GM23248 (cell line): ENCODE measurements around the gene LIPF. TPM values are rescaled to one million over a fixed set of nuclear protein-coding genes. Genes with fewer than 3 reads are reported as not detected.
"Not testable (repeated sequence)": the region's sequence is repeated elsewhere in the genome, so short reads cannot be mapped to it uniquely, and the experiment has no call there.

Experiments used
- DNase-seq: peaks from one replicate; pipeline ENCODE4 v3.0.0-alpha.2; 2015
- H2AFZ ChIP-seq: fragments of 200-600 bp; sonication (generic); 2 replicates; pipeline ENCODE4 v1.6.1; 2016; ENCODE audit warnings: antibody characterized with exemption
- H3F3A ChIP-seq: fragments of 200-600 bp; sonication (generic); 2 replicates; pipeline ENCODE4 v1.6.1; 2016; ENCODE audit warnings: mild to moderate bottlenecking, antibody characterized with exemption, mixed run types; ENCODE audit not compliant: insufficient read depth
- H3K27ac ChIP-seq: fragments of 200-600 bp; sonication (generic); 2 replicates; pipeline ENCODE4 v1.5.1; 2016; ENCODE audit warnings: mild to moderate bottlenecking
- H3K27me3 ChIP-seq: fragments of 200-600 bp; sonication (generic); replicated peaks from 2 replicates; pipeline ENCODE4 v1.6.1; 2016; ENCODE audit warnings: mild to moderate bottlenecking; ENCODE audit not compliant: insufficient read depth
- H3K36me3 ChIP-seq: fragments of 200-600 bp; sonication (generic); 2 replicates; pipeline ENCODE4 v1.6.1; 2016; ENCODE audit warnings: low read depth, mild to moderate bottlenecking
- H3K4me1 ChIP-seq: fragments of 200-600 bp; sonication (generic); 2 replicates; pipeline ENCODE4 v1.6.1; 2016; ENCODE audit warnings: mild to moderate bottlenecking; ENCODE audit not compliant: insufficient read depth
- H3K4me2 ChIP-seq: fragments of 200-600 bp; sonication (generic); one replicate; pipeline ENCODE4 v1.6.1; 2016; ENCODE audit warnings: mild to moderate bottlenecking; ENCODE audit not compliant: unreplicated experiment
- H3K4me3 ChIP-seq: fragments of 200-600 bp; sonication (generic); 2 replicates; pipeline ENCODE4 v1.5.1; 2016; ENCODE audit warnings: mild to moderate bottlenecking
- H3K79me2 ChIP-seq: fragments of 200-600 bp; sonication (generic); 2 replicates; pipeline ENCODE4 v1.6.1; 2016; ENCODE audit warnings: mild to moderate bottlenecking; ENCODE audit not compliant: insufficient read depth
- H3K9ac ChIP-seq: fragments of 200-600 bp; sonication (generic); 2 replicates; pipeline ENCODE4 v1.6.1; 2016; ENCODE audit warnings: mild to moderate bottlenecking
- H3K9me2 ChIP-seq: fragments of 200-600 bp; sonication (generic); 2 replicates; pipeline ENCODE4 v1.6.1; 2016; ENCODE audit warnings: mixed run types, mild to moderate bottlenecking, moderate library complexity; ENCODE audit not compliant: insufficient read depth
- H3K9me3 ChIP-seq: fragments of 200-600 bp; sonication (generic); one replicate; pipeline ENCODE4 v1.6.1; 2017; ENCODE audit warnings: low read depth
- H4K20me1 ChIP-seq: fragments of 200-600 bp; sonication (generic); 2 replicates; pipeline ENCODE4 v1.6.0; 2016; ENCODE audit not compliant: insufficient read depth
- EZH2 ChIP-seq: fragments of 200-600 bp; sonication (generic); IDR thresholded peaks from 2 replicates; pipeline ENCODE4 v1.6.1; 2018; ENCODE audit warnings: antibody characterized with exemption, mild to moderate bottlenecking; ENCODE audit not compliant: insufficient read depth, poor library complexity, severe bottlenecking
- EZH2phosphoT487 ChIP-seq: fragments of 200-600 bp; sonication (generic); IDR thresholded peaks from 2 replicates; pipeline ENCODE4 v1.6.1; 2018; ENCODE audit warnings: antibody characterized with exemption, moderate library complexity, mild to moderate bottlenecking, low read depth; ENCODE audit not compliant: insufficient read depth
- WGBS, 2 experiments: methylation state at CpG; one replicate each; pipeline ENCODE4 v1.1.6; 2015 to 2017; ENCODE audit warnings: low lambda C conversion rate in 2 of 2, low coverage in 1 of 2; ENCODE audit errors: missing lambda C conversion rate in 2 of 2; 5-methylcytosine and 5-hydroxymethylcytosine counted together
- in situ Hi-C: fragments of 300-500 bp; cut with MboI; formaldehyde crosslinking; loops from 2 replicates; pipeline ENCODE4 v1.15.0; 2020
- polyA plus RNA-seq: library from polyadenylated mRNA; unstranded; fragments of >200 nt; fragmentation: Nextera tagmentation; extraction: Ambion mirVana; gene quantifications from 2 replicates; pipeline ENCODE4 v1.2.1, GENCODE V29; 2016
- total RNA-seq: library from RNA; depleted of rRNA; stranded (reverse); fragments of >200 nt; shearing (Covaris generic); gene quantifications from 2 replicates; pipeline ENCODE4 v1.2.3, GENCODE V29; 2014

Gene LIPF
- total and polyA plus RNA-seq, 2 experiments from 2014 or later: not detected

- Histone ChIP-seq H3K9me2 (no peaks in the 10 kb centered on the region), H2AFZ (no peak overlapping the region), H3F3A (no peaks in the 10 kb centered on the region), H3K27me3 (peaks cover 12% of the 10 kb centered on the region), H3K4me1 (no peaks in the 10 kb centered on the region), H3K4me3 (no peak overlapping the region), H3K79me2 (no peaks in the 10 kb centered on the region), H3K36me3 (no peaks in the 10 kb centered on the region), H3K27ac (no peak overlapping the region), H3K4me2 (no peak overlapping the region), H3K9me3 (no peaks in the 10 kb centered on the region), H4K20me1 (no peaks in the 10 kb centered on the region), H3K9ac (no peak overlapping the region)
- 53% methylated on average over 4 of the region's 4 CpGs for WGBS, 2 experiments
- in situ Hi-C loops: loop anchor here (10.0 to 25.0 kb wide), 2 partner anchors 121 to 244 kb away; no protein-coding TSS in a partner anchor
- peak; percentile 39 for DNase-seq
- no peak for TF ChIP-seq EZH2
These were observed 29.3 kb downstream of the LIPF start for GRCh38 chr10:88693392-88694020.

GRCh38 chr10:88702848-88703597, 38.8 kb downstream of the LIPF start:
- Histone ChIP-seq H3K27ac (no peak overlapping the region), H3K4me3 (no peak overlapping the region), H3K36me3 (no peaks in the 10 kb centered on the region), H3K4me2 (no peak overlapping the region), H3K9ac (no peak overlapping the region), H3K9me2 (no peaks in the 10 kb centered on the region), H3K27me3 (peaks cover 26% of the 10 kb centered on the region), H3F3A (peaks cover 7% of the 10 kb centered on the region; the same call in 1 of the 2 replicates), H3K4me1 (peaks cover 9% of the 10 kb centered on the region), H3K9me3 (no peaks in the 10 kb centered on the region), H4K20me1 (no peaks in the 10 kb centered on the region), H3K79me2 (no peaks in the 10 kb centered on the region), H2AFZ (no peak overlapping the region)
- no peak for DNase-seq
- TF ChIP-seq EZH2 (no peak), EZH2phosphoT487 (no peak)
- 84 to 89% methylated on average over 4 of the region's 4 CpGs for WGBS, 2 experiments
- in situ Hi-C loops: no loop called here

GRCh38 chr10:88705958-88706357, 41.7 kb downstream of the LIPF start, which contains the start of gene LIPK:
LIPK (plus strand) TSS chr10:88706249; CDS start chr10:88724544, 18,295 bp downstream.
- no peaks in the 10 kb centered on the region for H3K9me3 ChIP-seq
- no peaks in the 10 kb centered on the region for H3K9me2 ChIP-seq
- H3K79me2 ChIP-seq: no peaks in the 10 kb centered on the region
- no peak within 1 kb of the TSS for H2AFZ ChIP-seq
- in situ Hi-C loops: no loop called here
- peaks cover 13% of the 10 kb centered on the region; the same call in 1 of the 2 replicates for H3F3A ChIP-seq
- TF ChIP-seq EZH2phosphoT487: no peak
- TF ChIP-seq EZH2: no peak
- no peak within 1 kb of the TSS for H3K27ac ChIP-seq
- no peak within 1 kb of the TSS for H3K4me3 ChIP-seq
- H3K27me3 ChIP-seq: peaks cover 11% of the 10 kb centered on the region
- DNase-seq: no peak
- WGBS, 2 experiments: 100% methylated on average over 1 of the region's 1 CpG
- no peaks in the 10 kb centered on the region for H3K36me3 ChIP-seq
- no peaks in the 10 kb centered on the region for H4K20me1 ChIP-seq
- no peak within 1 kb of the TSS for H3K9ac ChIP-seq
- H3K4me2 ChIP-seq: no peak within 1 kb of the TSS
- H3K4me1 ChIP-seq: peaks cover 12% of the 10 kb centered on the region

GRCh38 chr10:88707429-88708155, 43.4 kb downstream of the LIPF start:
- Histone ChIP-seq H3K4me3 (no peak overlapping the region), H4K20me1 (no peaks in the 10 kb centered on the region), H3K27ac (no peak overlapping the region), H3F3A (peaks cover 13% of the 10 kb centered on the region; the same call in 1 of the 2 replicates), H3K36me3 (no peaks in the 10 kb centered on the region), H3K4me1 (peaks cover 12% of the 10 kb centered on the region), H3K9me2 (no peaks in the 10 kb centered on the region), H2AFZ (no peak overlapping the region), H3K79me2 (no peaks in the 10 kb centered on the region), H3K9ac (no peak overlapping the region), H3K27me3 (peaks cover 18% of the 10 kb centered on the region), H3K4me2 (peak overlapping the region; percentile 25), H3K9me3 (no peaks in the 10 kb centered on the region)
- in situ Hi-C loops: no loop called here
- peak; percentile 86 for DNase-seq
- TF ChIP-seq EZH2phosphoT487: peak; percentile 89
- no peak for TF ChIP-seq EZH2
- 14 to 18% methylated on average over 2 of the region's 2 CpGs for WGBS, 2 experiments

GRCh38 chr10:88709361-88709760, 45.1 kb downstream of the LIPF start:
- H3K4me2 ChIP-seq, H2AFZ ChIP-seq, H3K79me2 ChIP-seq, H3K4me3 ChIP-seq, H3K9me2 ChIP-seq, H3K9ac ChIP-seq, H4K20me1 ChIP-seq, H3K9me3 ChIP-seq, H3K27ac ChIP-seq, DNase-seq, in situ Hi-C loops, H3K36me3 ChIP-seq: not testable (repeated sequence)
- Histone ChIP-seq H3K27me3 (peaks cover 25% of the 10 kb centered on the region), H3K4me1 (peaks cover 12% of the 10 kb centered on the region), H3F3A (peaks cover 13% of the 10 kb centered on the region; the same call in 1 of the 2 replicates)
- WGBS, 2 experiments: 62 to 70% methylated on average over 6 of the region's 6 CpGs
